Left ventricle myocardium inferior (tissue), 1 donor: ENCODE measurements around the gene ARHGAP44. TPM values are rescaled to one million over a fixed set of nuclear protein-coding genes. Genes with fewer than 3 reads are reported as not detected.

Experiments used
- DNase-seq: peaks from one replicate; pipeline ENCODE4 v3.0.0-alpha.2; 2020
- H3K27ac ChIP-seq: fragments of 200-600 bp; replicated peaks from 2 replicates; pipeline ENCODE4 v1.8.0; 2021
- H3K27me3 ChIP-seq: fragments of 200-600 bp; 2 replicates; pipeline ENCODE4 v1.8.0; 2021; ENCODE audit warnings: low read depth
- H3K36me3 ChIP-seq: fragments of 200-600 bp; 2 replicates; pipeline ENCODE4 v1.8.0; 2021
- H3K4me1 ChIP-seq: fragments of 200-600 bp; 2 replicates; pipeline ENCODE4 v1.8.0; 2021
- H3K4me3 ChIP-seq: fragments of 200-600 bp; 2 replicates; pipeline ENCODE4 v1.8.0; 2021; ENCODE audit warnings: mild to moderate bottlenecking, moderate library complexity
- H3K9me3 ChIP-seq: fragments of 200-600 bp; replicated peaks from 2 replicates; pipeline ENCODE4 v1.8.0; 2021
- CTCF ChIP-seq: fragments of 200-600 bp; IDR thresholded peaks from 2 replicates; pipeline ENCODE4 v1.8.0; 2021; ENCODE audit warnings: antibody characterized with exemption, mild to moderate bottlenecking, borderline replicate concordance
- intact Hi-C: fragments of 100-400 bp; cut with micrococcal nuclease; formaldehyde crosslinking; loops from one replicate; pipeline ENCODE4 v1.11.0; 2022
- total RNA-seq: library from RNA; stranded (reverse); fragmentation: NEBNext Ultra II Directional; extraction: Animal tissue kit (Norgen Biotek cat#: 25700); gene quantifications from one replicate; pipeline ENCODE4 v1.2.1, GENCODE V29; 2021
- donor health status: DM: no; HTN: yes; CAD: no; lungs with severe emphysema.

ARHGAP44 gene
- total RNA-seq, 1 donor from 2014 or later, result 7.2 TPM

GRCh38 chr17:12995896-12996295 lies 206.6 kb downstream of the ARHGAP44 start:
- TF ChIP-seq CTCF, result no peak
- Histone ChIP-seq H3K9me3 (no peaks in the 10 kb centered on the region), H3K36me3 (peaks cover 100% of the 10 kb centered on the region), H3K27me3 (no peaks in the 10 kb centered on the region), H3K4me3 (no peak overlapping the region), H3K27ac (no peak overlapping the region), H3K4me1 (no peaks in the 10 kb centered on the region)
- intact Hi-C loops, result no loop called here
- no peak for DNase-seq

- no peak for DNase-seq
- TF ChIP-seq CTCF, result no peak
- no peak overlapping the region for H3K27ac ChIP-seq
- H3K4me3 ChIP-seq, result no peak overlapping the region
- H3K9me3 ChIP-seq, result no peaks in the 10 kb centered on the region
- intact Hi-C loops, result no loop called here
- H3K36me3 ChIP-seq, result peaks cover 100% of the 10 kb centered on the region
- H3K27me3 ChIP-seq, result no peaks in the 10 kb centered on the region
- H3K4me1 ChIP-seq, result no peaks in the 10 kb centered on the region
Observed at GRCh38 chr17:12996357-12996756, 207.1 kb downstream of the ARHGAP44 start.

DNA sequence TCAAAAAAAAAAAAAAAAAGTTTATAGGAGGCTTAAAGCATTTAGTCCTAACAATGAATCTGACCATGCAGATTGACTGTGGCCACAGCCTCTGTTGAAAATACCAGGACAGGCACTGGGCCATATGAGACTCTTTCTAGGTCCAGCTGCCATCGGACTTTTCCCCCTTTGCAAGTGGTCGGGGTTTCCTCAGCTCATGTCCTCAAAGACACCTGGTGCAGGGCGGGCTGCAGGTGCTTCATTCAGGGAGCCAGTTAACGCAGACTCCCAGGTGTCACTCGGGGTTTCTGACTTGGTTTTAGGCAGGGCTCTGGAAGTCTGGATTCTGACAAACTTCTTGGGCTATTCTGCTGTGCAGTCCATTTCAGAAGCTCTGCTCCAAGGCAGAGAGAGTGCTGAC lies 207.6 kb downstream of the ARHGAP44 start:
- Histone ChIP-seq H3K27me3 (no peaks in the 10 kb centered on the region), H3K36me3 (peaks cover 100% of the 10 kb centered on the region), H3K9me3 (no peaks in the 10 kb centered on the region), H3K4me1 (peaks cover 2% of the 10 kb centered on the region), H3K27ac (no peak overlapping the region), H3K4me3 (no peak overlapping the region)
- DNase-seq, result no peak
- TF ChIP-seq CTCF, result no peak
- intact Hi-C loops, result no loop called here

GRCh38 chr17:12998461-12998860 lies 209.2 kb downstream of the ARHGAP44 start:
- Histone ChIP-seq H3K36me3 (peaks cover 99% of the 10 kb centered on the region), H3K9me3 (no peaks in the 10 kb centered on the region), H3K4me1 (peaks cover 8% of the 10 kb centered on the region), H3K27me3 (no peaks in the 10 kb centered on the region), H3K27ac (no peak overlapping the region), H3K4me3 (no peak overlapping the region)
- no peak for TF ChIP-seq CTCF
- intact Hi-C loops, result no loop called here
- DNase-seq, result no peak

GRCh38 chr17:12998874-12999273 lies 209.6 kb downstream of the ARHGAP44 start:
- H3K27me3 ChIP-seq, result no peaks in the 10 kb centered on the region
- H3K4me1 ChIP-seq, result peaks cover 8% of the 10 kb centered on the region
- no peak overlapping the region for H3K4me3 ChIP-seq
- H3K27ac ChIP-seq, result no peak overlapping the region
- no peak for DNase-seq
- H3K9me3 ChIP-seq, result no peaks in the 10 kb centered on the region
- peaks cover 99% of the 10 kb centered on the region for H3K36me3 ChIP-seq
- TF ChIP-seq CTCF, result no peak
- intact Hi-C loops, result no loop called here

DNA sequence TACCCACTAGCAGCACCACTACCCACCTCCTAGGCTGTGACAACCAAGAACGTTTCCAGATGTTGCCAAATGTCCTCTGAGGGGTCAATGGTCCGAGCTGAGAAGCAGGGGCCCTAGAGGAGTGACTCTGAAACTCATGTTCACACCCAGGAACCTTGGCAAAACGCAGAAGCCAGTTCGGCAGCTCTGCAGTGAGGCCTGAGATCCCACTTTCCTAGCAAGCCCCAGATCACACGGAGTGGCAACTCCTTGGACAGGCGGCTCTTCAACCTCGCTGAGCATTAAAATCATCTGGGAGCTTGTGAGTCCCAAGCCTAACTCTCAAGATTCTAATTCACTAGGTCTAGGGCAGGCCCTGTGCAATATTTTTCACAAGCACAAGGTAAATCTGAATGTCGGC lies 211.3 kb downstream of the ARHGAP44 start:
- no peaks in the 10 kb centered on the region for H3K27me3 ChIP-seq
- peaks cover 99% of the 10 kb centered on the region for H3K36me3 ChIP-seq
- intact Hi-C loops, result no loop called here
- no peak overlapping the region for H3K4me3 ChIP-seq
- TF ChIP-seq CTCF, result no peak
- no peak for DNase-seq
- peaks cover 8% of the 10 kb centered on the region for H3K4me1 ChIP-seq
- H3K27ac ChIP-seq, result no peak overlapping the region
- H3K9me3 ChIP-seq, result no peaks in the 10 kb centered on the region
